B cell (primary cell): ENCODE results near the gene EHD4.

ENCODE experiments used
- EZH2 ChIP-seq: IDR thresholded peaks from 2 replicates; pipeline ENCODE4 v1.6.1; 2012; ENCODE audit warnings: borderline replicate concordance, low read depth, mild to moderate bottlenecking, moderate library complexity, low read length; ENCODE audit not compliant: insufficient read depth, poor library complexity, severe bottlenecking
- TF ChIP-seq, protein P1 (sequence below): fragments of 200-600 bp; IDR thresholded peaks from one replicate; pipeline ENCODE4 v1.8.0; 2022; ENCODE audit warnings: antibody characterized with exemption, mild to moderate bottlenecking

DNA sequence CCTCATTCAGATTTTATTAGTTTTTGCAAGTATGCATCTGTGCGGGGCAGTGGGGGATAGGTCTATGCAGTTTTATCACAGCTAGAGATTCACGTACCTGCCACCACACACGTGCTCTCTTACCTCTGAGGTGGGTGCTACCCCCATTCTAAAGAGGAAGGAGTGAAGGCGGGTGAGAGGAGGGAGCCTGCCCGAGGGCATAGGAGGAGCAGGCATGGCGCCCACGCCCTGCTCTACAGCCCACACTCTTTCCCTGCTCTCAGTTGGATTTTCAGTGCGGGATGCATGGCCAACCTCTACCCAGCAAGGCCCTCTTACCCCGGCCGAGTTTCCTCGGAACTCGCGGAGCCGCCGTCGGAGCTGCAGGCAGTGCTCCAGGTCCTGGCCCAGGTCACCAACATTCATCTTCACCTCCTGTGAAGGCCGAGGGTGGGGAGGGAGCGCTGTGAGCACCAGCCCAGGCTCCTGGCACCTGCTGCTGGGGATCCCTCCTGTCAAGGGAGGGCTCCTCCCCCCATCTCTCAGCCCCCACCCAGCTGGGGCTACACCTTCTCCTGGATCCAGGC, 106.8 kb downstream of the EHD4 start:
- TF ChIP-seq, protein P1, sequence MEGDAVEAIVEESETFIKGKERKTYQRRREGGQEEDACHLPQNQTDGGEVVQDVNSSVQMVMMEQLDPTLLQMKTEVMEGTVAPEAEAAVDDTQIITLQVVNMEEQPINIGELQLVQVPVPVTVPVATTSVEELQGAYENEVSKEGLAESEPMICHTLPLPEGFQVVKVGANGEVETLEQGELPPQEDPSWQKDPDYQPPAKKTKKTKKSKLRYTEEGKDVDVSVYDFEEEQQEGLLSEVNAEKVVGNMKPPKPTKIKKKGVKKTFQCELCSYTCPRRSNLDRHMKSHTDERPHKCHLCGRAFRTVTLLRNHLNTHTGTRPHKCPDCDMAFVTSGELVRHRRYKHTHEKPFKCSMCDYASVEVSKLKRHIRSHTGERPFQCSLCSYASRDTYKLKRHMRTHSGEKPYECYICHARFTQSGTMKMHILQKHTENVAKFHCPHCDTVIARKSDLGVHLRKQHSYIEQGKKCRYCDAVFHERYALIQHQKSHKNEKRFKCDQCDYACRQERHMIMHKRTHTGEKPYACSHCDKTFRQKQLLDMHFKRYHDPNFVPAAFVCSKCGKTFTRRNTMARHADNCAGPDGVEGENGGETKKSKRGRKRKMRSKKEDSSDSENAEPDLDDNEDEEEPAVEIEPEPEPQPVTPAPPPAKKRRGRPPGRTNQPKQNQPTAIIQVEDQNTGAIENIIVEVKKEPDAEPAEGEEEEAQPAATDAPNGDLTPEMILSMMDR, result no peak
- TF ChIP-seq EZH2, result no peak
